ENCODE data around the gene DNAH2.
A peak's percentile ranks its signal among the peaks of the same experiment; 100 is the strongest.

The DNAH2 gene

GRCh38 chr17:7712111-7712771, 5.3 kb upstream of the DNAH2 start:
- no peak for TF ChIP-seq CTCF (IDR thresholded peaks at IDR 0.05)
- H3K27ac ChIP-seq = no peak overlapping the region
- peaks cover 0 to 86% of the 10 kb centered on the region in 2 donors for H3K27me3 ChIP-seq
- H3K4me1 ChIP-seq = peaks cover 0 to 13% (median 9%) of the 10 kb centered on the region in 4 donors
- intact Hi-C loops (cut with DNase I; ENCODE audit: low total_unique reads) = no loop called here
- no peaks in the 10 kb centered on the region for H3K9me3 ChIP-seq
- no peak overlapping the region for H3K4me3 ChIP-seq
- no peaks in the 10 kb centered on the region for H3K36me3 ChIP-seq
- DNase-seq = no peak

GRCh38 chr17:7713782-7714181, 3.8 kb upstream of the DNAH2 start:
- H3K4me3 ChIP-seq = no peak overlapping the region
- peaks cover 0 to 24% (median 15%) of the 10 kb centered on the region in 4 donors for H3K4me1 ChIP-seq
- H3K27ac ChIP-seq = no peak overlapping the region
- intact Hi-C loops (cut with DNase I; ENCODE audit: low total_unique reads) = no loop called here
- DNase-seq = no peak
- no peaks in the 10 kb centered on the region for H3K9me3 ChIP-seq
- no peak for TF ChIP-seq CTCF (IDR thresholded peaks at IDR 0.05)
- H3K36me3 ChIP-seq = no peaks in the 10 kb centered on the region
- H3K27me3 ChIP-seq = peaks cover 0 to 70% of the 10 kb centered on the region in 2 donors

- no peak overlapping the region for H3K4me3 ChIP-seq
- no peaks in the 10 kb centered on the region for H3K9me3 ChIP-seq
- no peak for TF ChIP-seq CTCF (IDR thresholded peaks at IDR 0.05)
- H3K27me3 ChIP-seq = peaks cover 0 to 66% of the 10 kb centered on the region in 2 donors
- H3K27ac ChIP-seq = no peak overlapping the region
- DNase-seq = no peak
- no peaks in the 10 kb centered on the region for H3K36me3 ChIP-seq
- peaks cover 0 to 24% (median 15%) of the 10 kb centered on the region in 4 donors for H3K4me1 ChIP-seq
- intact Hi-C loops (cut with DNase I; ENCODE audit: low total_unique reads) = no loop called here
Measured at GRCh38 chr17:7714721-7715594, 2.6 kb upstream of the DNAH2 start.

GRCh38 chr17:7715936-7716886, 1.3 kb upstream of the DNAH2 start:
- H3K4me1 ChIP-seq = peaks cover 0 to 24% (median 15%) of the 10 kb centered on the region in 4 donors
- no peak for DNase-seq
- peak overlapping the region; percentile 52 to 56 for H3K4me3 ChIP-seq
- intact Hi-C loops (cut with DNase I; ENCODE audit: low total_unique reads) = no loop called here
- TF ChIP-seq CTCF (IDR thresholded peaks at IDR 0.05) = no peak
- H3K27me3 ChIP-seq = peaks cover 0 to 57% of the 10 kb centered on the region in 2 donors
- no peaks in the 10 kb centered on the region for H3K9me3 ChIP-seq
- H3K36me3 ChIP-seq = no peaks in the 10 kb centered on the region
- peak overlapping the region in 1 of 2 donors; percentile 55 for H3K27ac ChIP-seq

GRCh38 chr17:7717756-7718350, 309 bp downstream of the DNAH2 start:
- intact Hi-C loops (cut with DNase I; ENCODE audit: low total_unique reads) = no loop called here
- DNase-seq = no peak
- peak overlapping the region; percentile 52 to 56 for H3K4me3 ChIP-seq
- no peaks in the 10 kb centered on the region for H3K36me3 ChIP-seq
- H3K27ac ChIP-seq = peak overlapping the region in 1 of 2 donors; percentile 55
- no peak for TF ChIP-seq CTCF (IDR thresholded peaks at IDR 0.05)
- H3K9me3 ChIP-seq = no peaks in the 10 kb centered on the region
- peaks cover 0 to 49% of the 10 kb centered on the region in 2 donors for H3K27me3 ChIP-seq
- H3K4me1 ChIP-seq = peaks cover 0 to 24% (median 15%) of the 10 kb centered on the region in 4 donors

Measured in tibial artery (tissue), 4 donors.